ENCODE data around the gene PLXNA1. TPM values are rescaled to one million over a fixed set of nuclear protein-coding genes. Genes with fewer than 3 reads are reported as not detected.
A peak's percentile ranks its signal among the peaks of the same experiment; 100 is the strongest.

The PLXNA1 gene
- total RNA-seq, 1 donor from 2014 or later, result 34.7 TPM

DNA sequence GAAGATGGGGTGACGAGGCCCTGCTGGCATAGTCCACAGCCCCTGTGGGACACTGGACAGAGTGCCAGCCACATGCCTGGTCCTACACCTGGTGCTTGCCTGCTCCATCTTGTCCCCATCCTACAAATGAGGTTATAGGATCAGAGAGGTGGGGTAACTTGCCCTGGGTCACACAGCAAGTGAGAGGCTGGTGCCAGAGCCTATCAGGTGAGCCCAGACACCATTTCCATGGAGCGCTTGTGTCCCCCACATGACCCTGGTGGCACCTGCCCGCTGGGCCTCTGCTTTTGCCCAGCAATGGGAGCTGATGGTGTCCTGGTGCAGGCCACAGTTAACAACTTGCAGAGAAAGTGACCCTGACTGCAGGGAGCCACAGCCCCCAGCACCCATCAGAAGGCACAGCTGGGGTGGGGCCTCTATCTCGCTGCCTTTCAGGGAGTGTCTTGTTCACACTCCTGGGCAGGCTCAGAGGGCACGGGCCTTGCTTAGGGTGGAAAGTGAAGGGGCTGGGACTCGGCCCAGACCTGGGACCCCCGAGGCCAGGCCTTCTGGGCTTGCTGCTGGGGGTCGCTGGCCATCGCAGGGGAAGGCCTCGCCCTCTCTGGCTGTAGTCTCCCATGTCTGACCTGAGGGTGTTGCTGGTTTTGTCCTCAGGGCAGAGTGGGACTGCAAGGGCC is 7.2 kb downstream of the PLXNA1 start:
- H3K4me3 Mint-ChIP-seq, result no peak overlapping the region
- no peak overlapping the region for H3K4me2 ChIP-seq
- no peaks in the 10 kb centered on the region for H3K9me3 ChIP-seq (ENCODE audit: low read depth)
- H3K27me3 Mint-ChIP-seq (ENCODE audit: insufficient read depth, low read depth), result peaks cover 3% of the 10 kb centered on the region
- DNase-seq (ENCODE audit: low spot score), result no peak
- H3K36me3 Mint-ChIP-seq, result peaks cover 6% of the 10 kb centered on the region
- TF ChIP-seq EZH2 (IDR thresholded peaks at IDR 0.05) (no peak), EZH2phosphoT487 (IDR thresholded peaks at IDR 0.05) (no peak)
- TF ChIP-seq, protein P1, sequence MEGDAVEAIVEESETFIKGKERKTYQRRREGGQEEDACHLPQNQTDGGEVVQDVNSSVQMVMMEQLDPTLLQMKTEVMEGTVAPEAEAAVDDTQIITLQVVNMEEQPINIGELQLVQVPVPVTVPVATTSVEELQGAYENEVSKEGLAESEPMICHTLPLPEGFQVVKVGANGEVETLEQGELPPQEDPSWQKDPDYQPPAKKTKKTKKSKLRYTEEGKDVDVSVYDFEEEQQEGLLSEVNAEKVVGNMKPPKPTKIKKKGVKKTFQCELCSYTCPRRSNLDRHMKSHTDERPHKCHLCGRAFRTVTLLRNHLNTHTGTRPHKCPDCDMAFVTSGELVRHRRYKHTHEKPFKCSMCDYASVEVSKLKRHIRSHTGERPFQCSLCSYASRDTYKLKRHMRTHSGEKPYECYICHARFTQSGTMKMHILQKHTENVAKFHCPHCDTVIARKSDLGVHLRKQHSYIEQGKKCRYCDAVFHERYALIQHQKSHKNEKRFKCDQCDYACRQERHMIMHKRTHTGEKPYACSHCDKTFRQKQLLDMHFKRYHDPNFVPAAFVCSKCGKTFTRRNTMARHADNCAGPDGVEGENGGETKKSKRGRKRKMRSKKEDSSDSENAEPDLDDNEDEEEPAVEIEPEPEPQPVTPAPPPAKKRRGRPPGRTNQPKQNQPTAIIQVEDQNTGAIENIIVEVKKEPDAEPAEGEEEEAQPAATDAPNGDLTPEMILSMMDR (IDR thresholded peaks at IDR 0.05), result no peak
- no peak overlapping the region for H3K4me3 ChIP-seq
- H3K27me3 ChIP-seq, result no peaks in the 10 kb centered on the region
- H3K9ac ChIP-seq, result peak overlapping the region; percentile 27
- no peaks in the 10 kb centered on the region for H3K9me3 Mint-ChIP-seq
- peaks cover 100% of the 10 kb centered on the region for H4K20me1 ChIP-seq (ENCODE audit: low read depth)
- H3F3A ChIP-seq (ENCODE audit: low read depth), result no peaks in the 10 kb centered on the region
- peaks cover 4% of the 10 kb centered on the region for H3K4me1 ChIP-seq
- no peak overlapping the region for H2AFZ ChIP-seq (replicated peaks)
- no peak overlapping the region for H3K27ac Mint-ChIP-seq
- peaks cover 98% of the 10 kb centered on the region for H3K79me2 ChIP-seq (ENCODE audit: low read depth)
- H3K36me3 ChIP-seq, result no peaks in the 10 kb centered on the region
- H3K27ac ChIP-seq, result no peak overlapping the region
- H3K4me1 Mint-ChIP-seq, result peaks cover 12% of the 10 kb centered on the region

DNA sequence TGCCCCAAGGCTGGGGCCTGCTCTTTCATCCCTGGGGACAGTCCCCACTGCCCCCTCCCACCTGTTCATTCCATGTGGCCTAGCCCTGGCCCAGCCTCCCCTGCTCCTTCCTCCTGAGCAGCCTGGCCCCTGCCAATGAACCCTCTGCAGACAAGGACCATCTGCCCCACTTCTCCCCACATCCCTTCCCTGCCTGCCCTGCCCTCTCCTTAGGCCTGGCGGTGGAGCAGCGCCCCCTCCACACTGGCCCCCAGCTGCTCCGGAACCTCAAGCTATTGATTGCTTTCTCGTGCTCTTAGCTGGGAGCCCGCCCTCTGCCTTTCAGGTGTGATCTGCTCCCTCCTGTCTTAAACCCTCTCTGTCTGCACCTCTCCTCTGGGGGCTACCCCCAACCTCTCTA is 8.0 kb downstream of the PLXNA1 start:
- DNase-seq (ENCODE audit: low spot score), result no peak
- peaks cover 98% of the 10 kb centered on the region for H3K79me2 ChIP-seq (ENCODE audit: low read depth)
- Mint-ChIP-seq H3K36me3 (peaks cover 6% of the 10 kb centered on the region), H3K27ac (no peak overlapping the region), H3K27me3 (ENCODE audit: insufficient read depth, low read depth) (peaks cover 3% of the 10 kb centered on the region), H3K4me1 (peaks cover 7% of the 10 kb centered on the region), H3K4me3 (no peak overlapping the region), H3K9me3 (no peaks in the 10 kb centered on the region)
- no peaks in the 10 kb centered on the region for H3K4me1 ChIP-seq
- TF ChIP-seq EZH2 (IDR thresholded peaks at IDR 0.05) (no peak), EZH2phosphoT487 (IDR thresholded peaks at IDR 0.05) (no peak)
- TF ChIP-seq, protein P1 (IDR thresholded peaks at IDR 0.05), result no peak
- no peaks in the 10 kb centered on the region for H3F3A ChIP-seq (ENCODE audit: low read depth)
- no peaks in the 10 kb centered on the region for H3K9me3 ChIP-seq (ENCODE audit: low read depth)
- H3K4me3 ChIP-seq, result no peak overlapping the region
- peaks cover 100% of the 10 kb centered on the region for H4K20me1 ChIP-seq (ENCODE audit: low read depth)
- no peaks in the 10 kb centered on the region for H3K27me3 ChIP-seq
- H3K36me3 ChIP-seq, result no peaks in the 10 kb centered on the region
- H3K9ac ChIP-seq, result peak overlapping the region; percentile 27
- no peak overlapping the region for H3K4me2 ChIP-seq
- no peak overlapping the region for H3K27ac ChIP-seq
- H2AFZ ChIP-seq (replicated peaks), result no peak overlapping the region

DNA sequence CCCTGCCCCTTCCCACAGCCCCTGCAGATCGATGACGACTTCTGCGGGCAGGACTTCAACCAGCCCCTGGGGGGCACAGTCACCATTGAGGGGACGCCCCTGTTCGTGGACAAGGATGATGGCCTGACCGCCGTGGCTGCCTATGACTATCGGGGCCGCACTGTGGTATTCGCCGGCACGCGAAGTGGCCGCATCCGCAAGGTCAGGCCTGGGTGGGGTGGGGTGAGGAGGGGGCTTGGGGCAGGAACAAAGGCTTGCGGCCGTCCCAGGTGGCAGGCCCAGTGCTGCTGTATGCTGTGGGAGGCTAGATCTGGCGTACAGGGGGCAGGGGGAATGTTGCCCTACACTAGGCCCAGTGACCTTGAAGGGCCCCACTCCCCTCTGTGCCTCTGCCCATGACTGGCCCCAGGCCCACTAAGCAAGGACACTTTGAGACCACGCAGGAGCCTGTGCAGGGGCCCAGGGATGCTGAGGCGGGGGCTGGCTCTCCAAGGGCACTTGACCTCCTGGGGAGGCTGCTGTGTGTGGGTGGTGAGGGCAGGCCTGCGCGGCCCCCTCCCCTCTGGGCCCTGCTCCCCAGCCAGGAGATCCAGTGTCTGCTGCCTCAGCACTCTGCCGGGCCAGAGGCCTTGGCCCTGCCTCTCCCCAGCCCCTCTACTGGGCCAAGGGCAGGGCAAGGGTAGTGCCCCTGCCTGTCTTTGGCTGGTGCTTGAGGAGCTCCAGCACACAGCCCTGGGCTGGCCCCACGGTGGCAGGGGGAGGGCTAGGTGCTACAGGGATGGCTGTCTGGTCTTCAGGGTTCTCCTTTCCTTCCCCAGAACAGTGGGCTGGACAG is 8.7 kb downstream of the PLXNA1 start:
- Histone ChIP-seq H4K20me1 (ENCODE audit: low read depth) (peaks cover 100% of the 10 kb centered on the region), H3K79me2 (ENCODE audit: low read depth) (peaks cover 98% of the 10 kb centered on the region), H3K4me2 (no peak overlapping the region), H3F3A (ENCODE audit: low read depth) (no peaks in the 10 kb centered on the region), H3K4me1 (no peaks in the 10 kb centered on the region), H3K4me3 (no peak overlapping the region), H2AFZ (replicated peaks) (no peak overlapping the region), H3K9ac (no peak overlapping the region), H3K27me3 (no peaks in the 10 kb centered on the region), H3K9me3 (ENCODE audit: low read depth) (no peaks in the 10 kb centered on the region), H3K36me3 (no peaks in the 10 kb centered on the region), H3K27ac (no peak overlapping the region)
- Mint-ChIP-seq H3K36me3 (peaks cover 6% of the 10 kb centered on the region), H3K27me3 (ENCODE audit: insufficient read depth, low read depth) (peaks cover 3% of the 10 kb centered on the region), H3K9me3 (no peaks in the 10 kb centered on the region), H3K4me1 (peaks cover 6% of the 10 kb centered on the region), H3K4me3 (no peak overlapping the region), H3K27ac (no peak overlapping the region)
- DNase-seq (ENCODE audit: low spot score), result no peak
- TF ChIP-seq EZH2phosphoT487 (IDR thresholded peaks at IDR 0.05) (no peak), EZH2 (IDR thresholded peaks at IDR 0.05) (no peak)
- TF ChIP-seq, protein P1 (IDR thresholded peaks at IDR 0.05), result no peak

Data from neural progenitor cell (in vitro differentiated cells).